Lower leg skin (tissue), 4 donors: ENCODE measurements around the gene CTIF. TPM values are rescaled to one million over a fixed set of nuclear protein-coding genes. Genes with fewer than 3 reads are reported as not detected.

Experiments used
- DNase-seq, 2 donors: peaks; one replicate each; pipeline ENCODE4 v3.0.0-alpha.2; 2019; ENCODE audit warnings: low spot score in 2 of 2
- H3K4me3 ChIP-seq: fragments of 200-600 bp; sonication (generic); 2 replicates; pipeline ENCODE4 v1.5.1; 2017; ENCODE audit warnings: mild to moderate bottlenecking, low read depth; ENCODE audit not compliant: poor library complexity, severe bottlenecking
- CTCF ChIP-seq, 3 donors: fragments of 450-650 bp; IDR thresholded peaks; one replicate each; pipeline ENCODE4 v1.5.1; 2016; ENCODE audit warnings: antibody characterized with exemption in 3 of 3, mild to moderate bottlenecking in 3 of 3, moderate library complexity in 2 of 3
- POLR2A ChIP-seq, 2 donors: fragments of 450-650 bp; IDR thresholded peaks; one replicate each; pipeline ENCODE4 v1.6.1; 2016 to 2017; ENCODE audit warnings: antibody characterized with exemption in 2 of 2, mild to moderate bottlenecking in 1 of 2, moderate library complexity in 1 of 2
- WGBS, 2 donors: methylation state at CpG; one replicate each; pipeline ENCODE4 v1.1.5; 2018; 5-methylcytosine and 5-hydroxymethylcytosine counted together
- intact Hi-C: fragments of 100-400 bp; cut with DNase I; formaldehyde crosslinking; loops from one replicate; pipeline ENCODE4 v1.15.0; 2023; ENCODE audit warnings: low total_unique reads
- total RNA-seq, 4 donors: library from RNA; depleted of rRNA; stranded (reverse); fragments of >200 nt; gene quantifications; one replicate each; pipeline ENCODE4 v1.1.0, GENCODE V29; 2016

CTIF gene
- total RNA-seq, 4 donors from 2014 or later, result 22.6 to 44.0 (median 30.2) TPM

GRCh38 chr18:48828691-48829442 is 290.0 kb downstream of the CTIF start:
- intact Hi-C loops, result no loop called here
- WGBS, 2 donors, result 64 to 70% methylated on average over 15 of the region's 15 CpGs
- DNase-seq, result peak in 1 of 2 donors; percentile 75

GRCh38 chr18:48829443-48830149 is 290.8 kb downstream of the CTIF start:
- H3K4me3 ChIP-seq, result no peak overlapping the region
- 94 to 95% methylated on average over 11 to 13 of the region's 13 CpGs for WGBS, 2 donors
- DNase-seq, result peak in 1 of 2 donors; percentile 80
- TF ChIP-seq CTCF (IDR thresholded peaks at IDR 0.05) (no peak), POLR2A (IDR thresholded peaks at IDR 0.05) (no peak)
- intact Hi-C loops, result no loop called here

More at GRCh38 chr18:48828691-48829442, 290.0 kb downstream of the CTIF start:
- H3K4me3 ChIP-seq, result no peak overlapping the region
- TF ChIP-seq CTCF (IDR thresholded peaks at IDR 0.05) (no peak), POLR2A (IDR thresholded peaks at IDR 0.05) (no peak)

- intact Hi-C loops, result no loop called here
- TF ChIP-seq POLR2A (IDR thresholded peaks at IDR 0.05) (no peak), CTCF (IDR thresholded peaks at IDR 0.05) (no peak)
- WGBS, 2 donors, result 93 to 96% methylated on average over 9 of the region's 9 CpGs
- DNase-seq, result peak in 1 of 2 donors; percentile 67
- no peak overlapping the region for H3K4me3 ChIP-seq
These were observed 292.4 kb downstream of the CTIF start for GRCh38 chr18:48831113-48831759.

GRCh38 chr18:48831802-48832201 is 293.0 kb downstream of the CTIF start:
- TF ChIP-seq CTCF (IDR thresholded peaks at IDR 0.05), result no peak
- TF ChIP-seq POLR2A (IDR thresholded peaks at IDR 0.05), result no peak
- no peak for DNase-seq
- intact Hi-C loops, result no loop called here
- 88% methylated on average over 6 of the region's 6 CpGs for WGBS, 2 donors
- H3K4me3 ChIP-seq, result no peak overlapping the region

GRCh38 chr18:48832938-48833700 is 294.3 kb downstream of the CTIF start:
- H3K4me3 ChIP-seq, result no peak overlapping the region
- DNase-seq, result peak; percentile 51 to 82
- intact Hi-C loops, result no loop called here

More at GRCh38 chr18:48832938-48833700, 294.3 kb downstream of the CTIF start:
- TF ChIP-seq POLR2A (IDR thresholded peaks at IDR 0.05), result no peak
- no peak for TF ChIP-seq CTCF (IDR thresholded peaks at IDR 0.05)
- 48% methylated on average over 16 of the region's 16 CpGs for WGBS, 2 donors
